Raji (cell line): Measurements from ENCODE around the gene FBXO38.

Experiments used
- POLR2A ChIP-seq: IDR thresholded peaks from 2 replicates; pipeline ENCODE4 v1.6.1; 2011; ENCODE audit warnings: low read depth, low read length, control low read depth; ENCODE audit not compliant: insufficient read depth

The FBXO38 gene

DNA sequence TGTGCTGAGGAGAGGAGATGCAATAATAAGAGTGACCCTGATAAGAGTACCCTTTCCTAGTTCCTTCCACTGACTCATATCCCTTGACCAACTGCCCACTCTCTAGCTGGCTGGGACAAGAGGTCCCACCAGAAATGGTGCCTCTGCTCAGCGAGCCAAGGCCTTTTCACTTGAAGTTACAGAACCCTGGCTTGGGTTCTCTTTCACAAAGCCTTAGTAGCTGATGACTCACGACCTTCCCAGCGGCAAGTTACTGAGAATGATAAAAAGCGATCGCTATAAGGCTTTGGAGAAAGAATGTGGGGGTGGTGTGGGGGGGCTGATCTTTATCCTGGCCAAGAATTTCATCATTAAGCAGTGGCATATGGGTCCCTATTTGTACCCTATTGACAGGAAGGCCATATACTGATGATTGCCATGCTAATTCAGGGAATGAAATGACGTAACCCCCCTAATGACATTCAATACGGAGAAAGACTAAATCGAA, 90.3 kb downstream of the FBXO38 start:
- no peak for TF ChIP-seq POLR2A

DNA sequence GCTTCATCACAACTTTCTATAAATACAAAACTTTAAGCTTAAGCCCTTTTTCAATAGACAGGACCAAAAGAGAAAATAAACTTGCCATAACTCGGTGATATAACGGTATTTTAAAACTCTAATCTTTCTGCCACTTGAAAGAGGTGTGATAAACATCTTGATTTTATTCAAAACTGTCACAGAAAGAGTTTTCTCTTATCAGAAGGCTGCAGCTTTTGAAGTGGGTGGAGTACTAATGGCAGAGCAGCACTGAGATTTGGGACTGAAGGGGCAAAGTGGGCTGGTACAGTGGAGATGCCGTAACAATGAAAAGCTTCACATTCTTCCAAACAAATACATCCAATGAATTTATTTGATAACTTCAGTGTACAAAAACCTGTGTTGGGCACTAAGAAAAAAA, 92.5 kb downstream of the FBXO38 start:
- TF ChIP-seq POLR2A = no peak

DNA sequence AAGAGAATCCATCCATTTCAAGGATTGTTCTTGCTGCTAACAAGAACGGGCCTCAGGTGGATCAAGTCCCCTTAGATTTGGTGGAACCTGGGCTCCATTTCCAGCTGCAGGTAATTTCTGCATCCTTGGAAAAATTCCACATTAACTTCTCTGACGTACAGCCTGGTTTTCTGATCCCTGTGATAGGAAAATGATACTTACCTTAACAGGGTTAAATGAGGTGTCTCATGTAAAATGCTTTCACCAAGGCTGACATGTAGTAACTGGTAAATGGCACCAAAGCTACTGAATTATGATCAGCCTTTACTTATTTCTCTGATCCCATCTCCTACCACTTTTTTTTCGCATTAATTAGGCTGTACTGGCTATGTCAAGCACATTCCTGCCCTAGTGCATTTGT, 93.7 kb downstream of the FBXO38 start:
- TF ChIP-seq POLR2A = no peak

DNA sequence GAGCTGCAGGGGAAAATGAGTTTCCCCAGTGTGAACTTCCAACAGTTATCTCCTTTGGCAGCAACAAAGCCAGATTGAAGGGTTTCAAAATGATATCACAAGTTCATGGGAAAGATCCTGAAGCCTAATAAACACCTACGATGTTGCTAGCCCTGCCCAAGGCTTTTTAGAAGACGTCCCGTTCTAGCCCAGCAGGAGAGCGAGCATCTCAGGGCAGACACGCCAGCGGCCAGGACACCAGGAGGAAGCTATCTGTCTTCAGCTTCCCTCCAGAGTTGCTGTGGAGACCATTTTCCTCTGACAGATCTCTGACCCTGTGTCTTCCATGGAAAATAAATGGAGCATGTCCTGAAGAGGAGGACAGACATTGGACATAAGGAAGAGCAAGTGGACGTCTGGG, 98.4 kb downstream of the FBXO38 start:
- no peak for TF ChIP-seq POLR2A

DNA sequence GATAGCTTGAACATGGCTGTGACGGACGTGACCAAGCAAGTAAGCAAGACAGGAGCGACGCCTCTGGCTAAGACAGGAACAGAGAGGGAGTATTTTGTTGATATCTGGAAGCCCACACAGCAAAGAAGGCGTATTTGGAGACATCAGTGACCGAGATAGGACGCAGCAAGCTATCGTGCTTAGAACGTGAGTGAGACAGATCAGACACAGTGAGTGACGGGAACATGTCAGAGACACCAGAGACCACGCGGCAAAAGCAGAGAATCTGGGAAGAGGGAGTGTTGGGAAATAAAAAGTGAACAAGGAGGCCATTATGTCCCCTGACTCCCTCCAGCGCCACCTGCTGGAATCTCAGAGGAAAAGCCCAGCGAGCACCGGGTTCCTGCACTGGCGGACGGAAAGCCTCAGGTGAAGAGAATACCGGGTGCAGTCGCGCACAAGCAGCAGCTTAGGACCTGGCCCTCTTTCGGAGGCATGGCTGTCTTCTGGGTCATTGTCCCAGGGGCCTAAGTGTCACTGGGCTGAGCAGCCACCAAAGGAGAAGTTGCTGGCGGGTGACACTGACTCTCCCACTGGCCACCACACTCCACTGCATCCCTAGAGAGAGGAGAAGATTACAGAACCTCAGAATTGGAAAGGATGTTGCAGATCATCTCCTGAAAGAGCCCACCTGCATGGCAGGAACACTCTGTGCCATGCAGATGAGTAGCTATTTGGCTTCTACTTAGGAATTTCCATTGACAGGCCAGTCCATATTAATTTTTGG, 99.1 kb downstream of the FBXO38 start:
- no peak for TF ChIP-seq POLR2A

DNA sequence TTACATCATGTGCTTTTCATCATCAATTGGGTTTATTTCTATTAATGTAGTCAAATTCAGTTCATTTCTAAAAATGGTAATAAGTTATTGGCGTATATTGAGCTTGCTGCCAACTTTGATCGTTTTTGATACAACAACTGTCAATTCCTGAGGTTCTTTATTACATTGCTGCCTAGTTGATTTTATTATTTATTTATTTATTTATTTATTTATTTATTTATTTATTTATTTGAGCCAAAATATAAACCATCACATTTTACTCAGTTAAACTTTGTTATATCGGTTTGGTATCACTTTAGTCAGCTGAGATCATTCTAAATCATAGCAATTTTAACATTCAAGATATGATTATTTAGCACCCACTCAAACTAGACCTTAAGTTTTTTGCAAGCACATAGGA, 100.0 kb downstream of the FBXO38 start:
- no peak for TF ChIP-seq POLR2A

DNA sequence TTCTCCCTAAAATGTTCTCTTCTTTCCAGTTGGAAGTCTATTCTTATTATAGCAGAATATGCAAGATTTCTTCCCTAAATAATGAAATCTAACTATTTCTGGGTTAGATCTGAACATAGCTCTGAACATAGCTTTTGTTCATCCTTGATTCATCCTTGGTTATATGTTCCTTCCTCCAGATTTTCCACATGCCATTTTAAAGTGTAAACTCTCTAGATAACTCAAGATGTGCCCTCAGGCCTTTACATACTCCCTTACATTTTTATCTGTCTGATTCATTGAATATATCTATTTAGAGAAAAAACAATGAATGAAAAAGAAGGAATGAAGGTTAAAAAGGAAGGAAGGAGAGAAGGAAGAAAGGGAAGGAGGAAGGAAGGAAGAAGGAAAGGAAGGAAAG, 100.9 kb downstream of the FBXO38 start:
- no peak for TF ChIP-seq POLR2A

DNA sequence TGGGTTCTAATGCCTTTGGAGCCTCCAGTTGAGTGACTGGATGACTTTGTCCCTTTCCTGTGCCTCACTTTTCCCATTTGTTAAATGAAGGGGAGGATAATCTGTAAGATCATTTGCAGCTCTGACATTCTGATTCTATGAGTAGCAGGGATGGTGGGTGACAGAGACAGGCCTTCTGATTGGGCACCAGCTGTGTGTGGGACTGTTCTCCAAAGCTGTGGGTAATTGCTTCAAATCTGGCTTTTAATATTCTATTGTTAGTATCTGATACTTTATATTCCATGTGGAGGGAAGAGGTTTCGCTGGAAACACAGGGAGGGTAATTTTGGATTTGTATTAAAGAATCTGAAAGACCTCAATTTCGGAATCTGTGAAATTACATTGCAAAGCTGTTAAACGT, 102.7 kb downstream of the FBXO38 start:
- no peak for TF ChIP-seq POLR2A

DNA sequence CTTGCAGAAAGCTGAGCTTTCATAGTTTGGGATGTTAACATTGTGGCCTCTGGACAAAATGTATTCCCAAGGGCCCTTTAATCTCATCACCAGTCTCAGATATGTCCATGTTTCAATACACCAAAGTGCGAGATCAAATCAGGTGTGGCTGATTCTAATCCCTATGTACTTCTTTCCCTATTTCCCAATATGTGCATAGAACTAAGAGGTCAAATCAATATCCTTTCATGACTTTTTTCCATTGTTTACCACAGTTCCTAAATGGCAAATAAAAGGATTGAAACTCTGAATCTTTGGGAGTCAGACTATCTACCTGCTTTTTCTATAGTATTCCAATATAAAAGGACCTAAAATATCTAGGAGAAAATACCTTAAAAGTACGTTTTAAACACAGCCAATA, 105.0 kb downstream of the FBXO38 start:
- TF ChIP-seq POLR2A = no peak

DNA sequence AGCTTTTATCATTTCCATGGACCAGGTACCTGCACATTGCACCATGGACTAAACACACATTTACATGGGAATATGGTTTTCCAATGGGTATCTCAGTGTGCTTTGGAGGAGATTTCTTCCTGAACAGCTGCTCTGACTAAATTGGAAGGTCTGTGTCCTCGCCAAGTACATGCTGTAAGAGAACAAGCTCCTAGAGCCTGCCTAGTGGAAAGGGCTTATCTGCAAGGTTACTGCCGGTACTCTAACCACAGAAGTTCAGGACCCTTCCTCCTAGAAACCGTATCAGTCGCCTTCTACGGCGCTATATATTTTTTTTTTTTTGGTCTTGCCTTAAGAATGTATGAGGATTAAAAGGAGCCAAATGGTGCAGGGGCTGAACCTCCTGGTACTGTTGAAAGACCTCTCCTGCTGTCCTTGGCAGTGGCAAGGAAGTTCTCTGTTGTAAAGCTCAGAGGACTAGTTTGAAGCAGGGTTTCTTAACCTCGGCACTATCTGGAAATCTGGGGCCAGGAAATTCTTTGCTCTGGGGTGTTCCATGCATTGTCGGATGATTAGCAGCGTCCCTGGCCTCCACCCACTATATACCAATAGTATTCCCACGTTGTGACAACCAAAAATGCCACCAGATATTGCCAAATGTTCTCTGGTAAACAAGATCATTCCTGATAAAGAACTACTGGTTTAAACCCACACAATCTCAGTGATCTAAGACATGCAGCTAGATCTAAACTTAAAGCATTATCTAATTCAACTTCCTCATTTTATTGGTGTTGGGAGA, 107.4 kb downstream of the FBXO38 start:
- no peak for TF ChIP-seq POLR2A

DNA sequence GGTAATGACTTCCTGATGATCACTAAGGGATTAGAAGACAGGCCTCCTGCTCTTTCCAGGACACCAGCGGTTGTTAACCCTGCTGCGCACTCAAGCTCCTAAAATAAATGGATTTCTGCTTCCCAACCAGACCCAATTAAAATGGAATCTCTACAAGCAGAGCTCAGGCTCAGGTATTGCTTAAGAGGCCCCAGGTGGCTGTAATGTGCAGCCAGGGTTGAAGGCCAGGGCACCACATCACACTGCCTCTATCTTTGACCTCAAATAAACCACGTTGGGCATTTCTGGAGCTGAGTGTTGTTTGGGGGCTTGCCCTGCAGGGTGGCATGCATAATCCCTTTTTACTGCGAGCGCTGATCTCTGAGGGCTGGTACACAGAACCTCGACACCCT, 108.0 kb downstream of the FBXO38 start:
- no peak for TF ChIP-seq POLR2A

DNA sequence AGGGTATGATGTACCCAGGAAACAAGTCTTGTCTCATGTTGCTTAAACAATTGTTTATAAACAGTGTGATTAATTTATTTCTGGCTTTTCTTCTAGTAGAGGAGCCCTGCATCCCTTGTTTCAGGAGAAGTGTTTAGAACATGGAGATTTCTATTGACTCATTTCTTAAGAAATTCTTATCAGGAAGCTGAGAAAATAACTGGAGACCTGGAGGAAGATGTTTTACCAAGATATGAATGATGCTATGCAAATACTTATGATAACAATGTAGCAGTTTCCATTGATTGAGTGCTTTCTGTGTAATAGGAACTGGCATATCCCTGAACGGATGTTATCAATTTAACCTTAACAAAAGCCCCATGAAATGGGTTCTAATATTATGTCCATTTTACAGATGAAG, 108.6 kb downstream of the FBXO38 start:
- no peak for TF ChIP-seq POLR2A
